Panc1 (cell line): ENCODE data around the gene CLSTN2. TPM values are rescaled to one million over a fixed set of nuclear protein-coding genes. Genes with fewer than 3 reads are reported as not detected.

Experiments
- ATAC-seq: fragments of 200-7000 bp; cut with Tn5 transposase; 2 replicates; pipeline ENCODE4 v1.9.1; 2020; ENCODE audit warnings: mild to moderate bottlenecking, moderate library complexity
- BruUV-seq: library from RNA; stranded (reverse); fragments of 400-500 nt; replicated peaks from 2 replicates; lab custom pipeline; 2021; lab: Mats Ljungman, UMichigan
- CTCF ChIA-PET: fragments of 300-600 bp; sonication (Branson Sonifier 250); formaldehyde crosslinking; loops from one replicate; lab custom pipeline; 2022; ENCODE audit warnings: antibody characterized with exemption; lab: Charles Lee
- POLR2A ChIA-PET: fragments of 300-600 bp; sonication (Branson Sonifier 250); formaldehyde crosslinking; loops from one replicate; lab custom pipeline; 2022; ENCODE audit warnings: antibody characterized with exemption; lab: Charles Lee
- DNase-seq: peaks from one replicate; pipeline ENCODE4 v3.0.0-alpha.2; 2010; ENCODE audit warnings: low read depth, low spot score
- H3K27ac ChIP-seq: 2 replicates; pipeline ENCODE4 v1.5.1; 2011; ENCODE audit warnings: mild to moderate bottlenecking, low read length, inconsistent platforms
- H3K27me3 ChIP-seq: fragments of 200-500 bp; sonication (Bioruptor generic); 2 replicates; pipeline ENCODE4 v1.6.0; 2014; ENCODE audit warnings: low read length, inconsistent platforms; ENCODE audit not compliant: control insufficient read depth, insufficient read depth
- H3K36me3 ChIP-seq: fragments of 200-500 bp; sonication (Bioruptor generic); 2 replicates; pipeline ENCODE4 v1.5.1; 2014; ENCODE audit warnings: inconsistent platforms, mild to moderate bottlenecking, low read length, moderate library complexity; ENCODE audit not compliant: control insufficient read depth, insufficient read depth
- H3K4me1 ChIP-seq: 2 replicates; pipeline ENCODE4 v1.5.1; 2011; ENCODE audit warnings: inconsistent platforms, mild to moderate bottlenecking, low read length, moderate library complexity; ENCODE audit not compliant: control insufficient read depth, insufficient read depth
- H3K4me3 ChIP-seq, 2 experiments: 2 replicates each; pipeline ENCODE4 v1.5.1; 2011 to 2012; ENCODE audit warnings: low read depth in 2 of 2, low read length in 2 of 2, mild to moderate bottlenecking in 2 of 2, inconsistent platforms in 1 of 2, moderate library complexity in 1 of 2
- H3K9me3 ChIP-seq: fragments of 200-500 bp; sonication (Bioruptor generic); 2 replicates; pipeline ENCODE4 v1.5.1; 2014; ENCODE audit warnings: low read depth, mild to moderate bottlenecking, inconsistent platforms, low read length, moderate library complexity; ENCODE audit not compliant: control insufficient read depth, insufficient read depth
- CTCF ChIP-seq: fragments of 450-650 bp; IDR thresholded peaks from 2 replicates; pipeline ENCODE4 v1.5.1; 2017; ENCODE audit warnings: mild to moderate bottlenecking
- POLR2AphosphoS5 ChIP-seq: IDR thresholded peaks from 2 replicates; pipeline ENCODE4 v1.6.1; 2012; ENCODE audit warnings: mild to moderate bottlenecking, low read depth, low read length, moderate library complexity
- REST ChIP-seq, 2 experiments: IDR thresholded peaks; 2 replicates each; pipeline ENCODE4 v1.6.1; 2011 to 2012; ENCODE audit warnings: low read depth in 2 of 2, control low read depth in 1 of 2, low read length in 1 of 2, mild to moderate bottlenecking in 1 of 2, moderate library complexity in 1 of 2; ENCODE audit not compliant: insufficient read depth in 1 of 2
- SIN3A ChIP-seq: IDR thresholded peaks from 2 replicates; pipeline ENCODE4 v1.6.1; 2012; ENCODE audit warnings: low read depth, mild to moderate bottlenecking, low read length, moderate library complexity, borderline replicate concordance; ENCODE audit not compliant: insufficient read depth
- TCF7L2 ChIP-seq: IDR thresholded peaks from 2 replicates; pipeline ENCODE4 v1.6.1; 2011; ENCODE audit warnings: mild to moderate bottlenecking, low read depth, low read length, inconsistent platforms
- in situ Hi-C: cut with HindIII; loops from 2 replicates; pipeline ENCODE4 v1.10.0; 2016; ENCODE audit warnings: low sequenced_read_pairs, low pct_unique_long_range_greater_than_20kb
- intact Hi-C: fragments of 100-400 bp; cut with micrococcal nuclease; formaldehyde crosslinking; loops from one replicate; pipeline ENCODE4 v1.10.0; 2022; ENCODE audit not compliant: unreplicated experiment
- total RNA-seq: library from RNA; stranded (reverse); gene quantifications from one replicate; pipeline ENCODE4 v1.2.1, GENCODE V29; 2021; ENCODE audit not compliant: unreplicated experiment

The CLSTN2 gene
- total RNA-seq, 1 experiment from 2014 or later = 0.03 TPM

GRCh38 chr3:140249188-140249587 lies 314.2 kb downstream of the CLSTN2 start:
- no TSS peak for BruUV-seq
- POLR2A ChIA-PET = no interaction called here

GRCh38 chr3:140250010-140250855 lies 315.2 kb downstream of the CLSTN2 start:
- no peaks in the 10 kb centered on the region for H3K4me1 ChIP-seq
- intact Hi-C loops = no loop called here
- no TSS peak for BruUV-seq
- no peaks in the 10 kb centered on the region for H3K36me3 ChIP-seq
- ATAC-seq (no peak), DNase-seq (no peak)
- H3K9me3 ChIP-seq = no peaks in the 10 kb centered on the region
- CTCF ChIA-PET = no interaction called here
- H3K4me3 ChIP-seq = no peak overlapping the region
- no peak overlapping the region for H3K27ac ChIP-seq
- POLR2A ChIA-PET = no interaction called here
- no peaks in the 10 kb centered on the region for H3K27me3 ChIP-seq
- in situ Hi-C loops = no loop called here
- TF ChIP-seq REST (IDR thresholded peaks at IDR 0.05; ENCODE audit: insufficient read depth in 1 of 2, low read depth in 2 of 2, low read length in 1 of 2) = no peak
- no peak for TF ChIP-seq TCF7L2
- no peak for TF ChIP-seq CTCF
- TF ChIP-seq SIN3A = no peak
- TF ChIP-seq POLR2AphosphoS5 = no peak

More at GRCh38 chr3:140249188-140249587, 314.2 kb downstream of the CLSTN2 start:
- intact Hi-C loops (no loop called here), in situ Hi-C loops (no loop called here)
- Histone ChIP-seq H3K27ac (no peak overlapping the region), H3K9me3 (no peaks in the 10 kb centered on the region), H3K4me1 (no peaks in the 10 kb centered on the region), H3K27me3 (no peaks in the 10 kb centered on the region), H3K36me3 (no peaks in the 10 kb centered on the region), H3K4me3 (no peak overlapping the region)
- ATAC-seq (no peak), DNase-seq (no peak)
- TF ChIP-seq CTCF (no peak), REST (IDR thresholded peaks at IDR 0.05; ENCODE audit: insufficient read depth in 1 of 2, low read depth in 2 of 2, low read length in 1 of 2) (no peak), POLR2AphosphoS5 (no peak), SIN3A (no peak), TCF7L2 (no peak)
- CTCF ChIA-PET = no interaction called here
